CD4-positive, alpha-beta memory T cell (primary cell): ENCODE data around the gene CELF6. TPM values are rescaled to one million over a fixed set of nuclear protein-coding genes. Genes with fewer than 3 reads are reported as not detected.

ENCODE experiments used
- CTCF ChIA-PET: fragments of 350-600 bp; sonication (Branson Sonifier 250); formaldehyde crosslinking; loops from one replicate; lab custom pipeline; 2021; ENCODE audit warnings: inconsistent platforms; ENCODE audit not compliant: partially characterized antibody; lab: Charles Lee
- POLR2A ChIA-PET: fragments of 350-600 bp; sonication (Branson Sonifier 250); formaldehyde crosslinking; loops from one replicate; lab custom pipeline; 2021; ENCODE audit not compliant: partially characterized antibody; lab: Charles Lee
- DNase-seq, 5 donors: peaks; one replicate each; pipeline versions ENCODE4 v3.0.0 to v3.0.0-alpha.2; 2020 to 2022; ENCODE audit warnings: mixed read lengths in 1 of 5
- H3K27ac ChIP-seq: one replicate; pipeline ENCODE4 v1.7.0; 2013; ENCODE audit warnings: low read depth, low read length
- H3K27me3 ChIP-seq: 2 replicates; pipeline ENCODE4 v1.7.0; 2013; ENCODE audit warnings: mild to moderate bottlenecking, low read length, moderate library complexity; ENCODE audit not compliant: insufficient read depth
- H3K36me3 ChIP-seq: 2 replicates; pipeline ENCODE4 v1.7.0; 2013; ENCODE audit warnings: mild to moderate bottlenecking, low read length, moderate library complexity; ENCODE audit not compliant: insufficient read depth
- H3K4me1 ChIP-seq: 2 replicates; pipeline ENCODE4 v1.7.0; 2013; ENCODE audit warnings: mild to moderate bottlenecking, low read length, moderate library complexity; ENCODE audit not compliant: insufficient read depth
- H3K4me3 ChIP-seq, 2 donors: one replicate each; pipeline ENCODE4 v1.7.0; 2013; ENCODE audit warnings: low read length in 2 of 2, mild to moderate bottlenecking in 1 of 2
- H3K9me3 ChIP-seq, 2 donors: one replicate each; pipeline ENCODE4 v1.7.0; 2013; ENCODE audit warnings: low read length in 2 of 2, control low read depth in 1 of 2; ENCODE audit not compliant: control insufficient read depth in 1 of 2
- H3K27ac Mint-ChIP-seq, 7 donors: one replicate each; pipeline ENCODE4 v1.8.0; 2020 to 2021; ENCODE audit warnings: mixed read lengths in 7 of 7, mild to moderate bottlenecking in 6 of 7, inconsistent platforms in 3 of 7, moderate library complexity in 3 of 7
- H3K27me3 Mint-ChIP-seq, 2 donors: one replicate each; pipeline ENCODE4 v1.8.0; 2020 to 2021; ENCODE audit warnings: mixed read lengths in 2 of 2
- H3K36me3 Mint-ChIP-seq, 2 donors: one replicate each; pipeline ENCODE4 v1.8.0; 2020 to 2021; ENCODE audit warnings: mixed read lengths in 2 of 2, inconsistent platforms in 1 of 2, mild to moderate bottlenecking in 1 of 2
- H3K4me1 Mint-ChIP-seq, 4 donors: one replicate each; pipeline ENCODE4 v1.8.0; 2020 to 2021; ENCODE audit warnings: mixed read lengths in 4 of 4, mild to moderate bottlenecking in 1 of 4
- H3K4me3 Mint-ChIP-seq, 8 donors: one replicate each; pipeline ENCODE4 v1.8.0; 2020 to 2021; ENCODE audit warnings: mixed read lengths in 8 of 8, mild to moderate bottlenecking in 7 of 8, moderate library complexity in 6 of 8, inconsistent platforms in 3 of 8
- H3K9me3 Mint-ChIP-seq, 8 donors: one replicate each; pipeline ENCODE4 v1.8.0; 2020 to 2021; ENCODE audit warnings: mixed read lengths in 8 of 8, mild to moderate bottlenecking in 5 of 8, inconsistent platforms in 3 of 8, moderate library complexity in 1 of 8
- intact Hi-C: fragments of 100-400 bp; cut with micrococcal nuclease; formaldehyde crosslinking; loops from one replicate; pipeline ENCODE4 v1.15.1; 2023
- polyA plus RNA-seq, 2 donors: library from polyadenylated mRNA; unstranded; fragments of 300-500 nt; fragmentation: Illumina TruSeq; gene quantifications; one replicate each; pipeline ENCODE4 v1.2.3, GENCODE V29; 2021
- total RNA-seq, 2 experiments: library from RNA; stranded (reverse); gene quantifications; one replicate each; pipeline ENCODE4 v1.2.3, GENCODE V29; 2021

The CELF6 gene
- total and polyA plus RNA-seq, 4 experiments from 2014 or later, result 2.6 to 4.9 TPM; not detected in 2

DNA sequence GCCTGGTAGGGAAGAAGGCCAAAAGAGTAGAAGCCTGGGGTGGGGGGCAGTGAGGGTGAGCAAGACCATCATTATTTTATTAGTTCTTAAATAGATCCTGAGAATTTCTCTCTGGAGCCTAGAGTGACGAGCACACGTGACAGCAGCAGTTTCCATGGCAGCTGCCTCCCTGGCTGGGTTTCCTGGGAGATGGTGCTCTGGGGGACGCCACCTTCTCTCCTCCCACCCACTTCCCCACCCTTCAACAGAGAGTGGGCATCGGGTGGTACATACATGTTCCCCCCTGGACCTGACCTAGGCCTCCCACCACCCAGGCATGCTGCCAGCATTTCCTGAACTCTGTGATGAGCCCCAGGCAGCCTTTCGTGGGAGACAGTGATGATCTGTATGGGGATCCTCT is 12.9 kb downstream of the CELF6 start:
- Histone ChIP-seq H3K27ac (no peak overlapping the region), H3K36me3 (no peaks in the 10 kb centered on the region), H3K4me3 (no peak overlapping the region), H3K9me3 (no peaks in the 10 kb centered on the region), H3K27me3 (no peaks in the 10 kb centered on the region), H3K4me1 (peaks cover 5% of the 10 kb centered on the region)
- Mint-ChIP-seq H3K27me3 (no peaks in the 10 kb centered on the region), H3K4me3 (no peak overlapping the region), H3K27ac (peak overlapping the region; percentile 59 to 94 (median 90)), H3K36me3 (peaks cover 0 to 6% of the 10 kb centered on the region in 2 donors), H3K4me1 (peaks cover 6 to 9% (median 7%) of the 10 kb centered on the region in 4 donors), H3K9me3 (no peaks in the 10 kb centered on the region)
- no peak for DNase-seq
- CTCF ChIA-PET, result no interaction called here
- POLR2A ChIA-PET, result no interaction called here
- intact Hi-C loops, result no loop called here

- peaks cover 6 to 9% (median 7%) of the 10 kb centered on the region in 4 donors for H3K4me1 Mint-ChIP-seq
- H3K27ac ChIP-seq, result no peak overlapping the region
- peak; percentile 71 to 83 (median 78) for DNase-seq
- H3K9me3 Mint-ChIP-seq, result no peaks in the 10 kb centered on the region
- H3K36me3 ChIP-seq, result no peaks in the 10 kb centered on the region
- H3K27ac Mint-ChIP-seq, result peak overlapping the region; percentile 59 to 94 (median 90)
- H3K27me3 Mint-ChIP-seq, result no peaks in the 10 kb centered on the region
- intact Hi-C loops, result no loop called here
- ChIA-PET CTCF (interaction anchor here (0.8 kb wide), 1 partner anchor 8 kb away, joined by 3 read pairs; no protein-coding TSS in a partner anchor), POLR2A (interaction anchor here (1.2 kb wide), 1 partner anchor 167 kb away, joined by 5 read pairs; the partner anchor contains the start of gene ARIH1)
- H3K9me3 ChIP-seq, result no peaks in the 10 kb centered on the region
- H3K4me1 ChIP-seq, result peaks cover 5% of the 10 kb centered on the region
- peak overlapping the region in 2 of 8 donors; percentile 25 to 37 for H3K4me3 Mint-ChIP-seq
- no peak overlapping the region for H3K4me3 ChIP-seq
- peaks cover 0 to 6% of the 10 kb centered on the region in 2 donors for H3K36me3 Mint-ChIP-seq
- no peaks in the 10 kb centered on the region for H3K27me3 ChIP-seq
Observed at GRCh38 chr15:72306211-72306785, 13.7 kb downstream of the CELF6 start.

GRCh38 chr15:72304596-72304995 is 15.4 kb downstream of the CELF6 start:
- H3K27ac ChIP-seq, result no peak overlapping the region
- intact Hi-C loops, result no loop called here
- ChIA-PET POLR2A (no interaction called here), CTCF (interaction anchor here (0.9 to 1.3 kb wide), 2 partner anchors 8 to 9 kb away, joined by 3 to 5 read pairs; no protein-coding TSS in a partner anchor)
- no peak overlapping the region for H3K4me3 ChIP-seq
- peak overlapping the region in 1 of 7 donors; percentile 35 for H3K27ac Mint-ChIP-seq
- H3K27me3 ChIP-seq, result no peaks in the 10 kb centered on the region
- H3K9me3 Mint-ChIP-seq, result no peaks in the 10 kb centered on the region
- H3K4me1 Mint-ChIP-seq, result peaks cover 6 to 9% (median 7%) of the 10 kb centered on the region in 4 donors
- no peak overlapping the region for H3K4me3 Mint-ChIP-seq
- H3K36me3 Mint-ChIP-seq, result peaks cover 0 to 6% of the 10 kb centered on the region in 2 donors
- peaks cover 5% of the 10 kb centered on the region for H3K4me1 ChIP-seq
- DNase-seq, result no peak
- no peaks in the 10 kb centered on the region for H3K9me3 ChIP-seq
- H3K27me3 Mint-ChIP-seq, result no peaks in the 10 kb centered on the region
- H3K36me3 ChIP-seq, result no peaks in the 10 kb centered on the region

DNA sequence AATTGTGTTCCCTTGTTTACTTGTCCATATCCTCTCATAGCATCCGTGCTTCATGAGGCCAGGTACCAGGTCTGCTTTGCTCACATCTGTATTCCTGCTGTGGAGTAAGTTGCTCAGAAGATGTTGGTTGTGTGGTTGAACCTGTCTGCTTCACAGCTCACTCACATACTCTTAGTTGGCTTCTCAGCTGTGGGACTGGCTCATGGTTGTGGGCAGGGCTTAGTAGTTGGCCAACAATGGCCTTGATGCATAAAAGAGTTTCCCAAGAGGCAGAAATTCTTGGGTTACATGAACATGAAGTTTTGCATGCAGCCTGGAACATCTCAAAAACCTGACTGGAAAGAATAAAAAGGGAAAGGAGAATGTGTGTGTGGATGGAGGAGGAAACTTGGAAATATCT is 17.0 kb downstream of the CELF6 start:
- peaks cover 5% of the 10 kb centered on the region for H3K4me1 ChIP-seq
- Mint-ChIP-seq H3K27ac (peak overlapping the region in 3 of 7 donors; percentile 33 to 80 (median 52)), H3K9me3 (no peaks in the 10 kb centered on the region), H3K27me3 (no peaks in the 10 kb centered on the region), H3K36me3 (peaks cover 0 to 6% of the 10 kb centered on the region in 2 donors), H3K4me3 (no peak overlapping the region), H3K4me1 (peaks cover 6 to 9% (median 7%) of the 10 kb centered on the region in 4 donors)
- intact Hi-C loops, result no loop called here
- H3K27ac ChIP-seq, result no peak overlapping the region
- H3K9me3 ChIP-seq, result no peaks in the 10 kb centered on the region
- ChIA-PET POLR2A (no interaction called here), CTCF (interaction anchor here (1.5 kb wide), 1 partner anchor 10 kb away, joined by 4 read pairs; no protein-coding TSS in a partner anchor)
- H3K27me3 ChIP-seq, result no peaks in the 10 kb centered on the region
- no peak for DNase-seq
- H3K36me3 ChIP-seq, result no peaks in the 10 kb centered on the region
- no peak overlapping the region for H3K4me3 ChIP-seq

DNA sequence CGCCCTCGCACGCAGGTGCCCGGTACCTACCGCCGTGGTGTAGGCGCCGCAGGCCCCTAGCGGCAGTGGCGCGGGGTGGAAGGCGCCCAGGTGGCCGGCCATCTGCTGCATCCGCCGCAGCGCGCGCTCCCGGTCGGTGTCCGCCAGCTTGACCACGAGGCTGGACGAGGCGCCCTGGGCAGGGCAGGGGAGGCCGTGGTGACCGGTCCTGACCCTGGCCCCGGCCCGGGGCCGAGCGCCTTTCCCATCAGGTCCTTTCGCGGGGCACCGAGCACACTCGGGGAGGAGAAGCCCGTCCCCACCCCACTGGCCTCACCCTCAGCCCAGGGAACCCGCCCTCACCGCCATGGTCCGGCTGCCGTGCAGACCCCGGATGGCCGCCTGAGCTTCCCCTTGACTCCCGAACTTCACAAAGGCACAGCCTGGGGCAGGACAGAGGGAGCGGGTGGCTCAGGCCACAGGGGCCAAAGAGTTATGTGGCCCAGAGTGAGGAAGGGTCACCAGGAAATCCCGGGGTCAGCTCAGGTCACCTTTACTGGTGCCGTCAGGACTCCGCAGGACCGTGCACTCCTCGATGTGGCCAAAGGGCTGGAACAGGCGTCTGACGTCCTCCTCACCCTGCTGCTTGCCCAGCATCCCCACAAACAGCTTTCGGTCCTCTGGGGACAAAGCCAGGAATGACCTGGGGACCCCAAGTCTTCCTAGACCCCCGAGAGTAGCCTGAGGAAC is 30.2 kb downstream of the CELF6 start:
- Histone ChIP-seq H3K27ac (no peak overlapping the region), H3K27me3 (no peaks in the 10 kb centered on the region), H3K4me3 (no peak overlapping the region), H3K36me3 (no peaks in the 10 kb centered on the region), H3K9me3 (no peaks in the 10 kb centered on the region), H3K4me1 (no peaks in the 10 kb centered on the region)
- no peaks in the 10 kb centered on the region for H3K9me3 Mint-ChIP-seq
- intact Hi-C loops, result no loop called here
- CTCF ChIA-PET, result interaction anchor here (1.0 kb wide), 1 partner anchor 11 kb away, joined by 3 read pairs; no protein-coding TSS in a partner anchor
- no peak overlapping the region for H3K4me3 Mint-ChIP-seq
- H3K4me1 Mint-ChIP-seq, result no peaks in the 10 kb centered on the region
- peaks cover 0 to 5% of the 10 kb centered on the region in 2 donors for H3K36me3 Mint-ChIP-seq
- no peak overlapping the region for H3K27ac Mint-ChIP-seq
- no peaks in the 10 kb centered on the region for H3K27me3 Mint-ChIP-seq
- POLR2A ChIA-PET, result no interaction called here
- DNase-seq, result no peak

DNA sequence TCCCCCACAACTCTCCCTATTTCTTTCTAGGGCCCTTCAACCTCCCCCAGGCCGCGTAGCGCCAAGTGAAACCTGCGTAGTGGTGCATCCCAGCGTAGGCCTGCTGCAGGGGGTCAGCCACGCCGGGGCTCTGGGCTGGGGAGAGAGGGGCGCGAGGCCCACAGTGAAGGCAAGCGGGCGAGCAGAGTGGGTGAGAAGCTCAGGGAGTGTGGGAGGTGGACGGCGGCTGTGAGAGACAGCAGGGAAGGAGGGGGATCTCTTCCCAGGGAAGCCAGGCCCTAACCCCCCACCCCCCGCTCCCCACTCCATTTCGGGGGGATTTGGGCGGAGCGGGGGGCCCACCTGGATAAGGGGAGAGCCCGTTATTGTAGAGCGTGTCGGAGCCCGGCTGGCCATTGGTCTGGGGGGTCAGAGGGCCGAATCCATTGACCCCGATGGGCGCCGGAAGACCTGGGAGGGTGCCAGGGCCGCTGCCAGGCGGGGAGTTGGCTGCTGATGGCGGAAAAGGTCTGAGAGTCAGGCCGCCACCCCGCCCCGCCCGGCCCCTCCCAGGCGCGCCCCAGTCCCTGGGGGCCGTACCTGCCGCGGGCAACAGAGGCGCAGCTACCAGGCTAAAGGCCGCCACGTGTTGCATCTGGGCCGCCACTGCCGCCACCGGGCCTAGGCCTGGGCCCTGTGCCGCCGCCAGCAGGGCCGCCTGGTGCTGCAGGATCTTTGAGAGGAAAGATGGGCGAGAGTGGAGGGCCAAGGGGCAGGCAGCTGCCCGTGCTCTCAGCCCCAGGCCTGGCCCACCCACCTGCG is 31.0 kb downstream of the CELF6 start:
- H3K36me3 ChIP-seq, result no peaks in the 10 kb centered on the region
- H3K4me3 ChIP-seq, result no peak overlapping the region
- H3K9me3 ChIP-seq, result no peaks in the 10 kb centered on the region
- H3K4me3 Mint-ChIP-seq, result no peak overlapping the region
- no peaks in the 10 kb centered on the region for H3K27me3 ChIP-seq
- intact Hi-C loops, result no loop called here
- no peak overlapping the region for H3K27ac ChIP-seq
- no peaks in the 10 kb centered on the region for H3K27me3 Mint-ChIP-seq
- ChIA-PET POLR2A (no interaction called here), CTCF (interaction anchor here (1.6 to 7.3 kb wide), 2 partner anchors 10 to 89 kb away, joined by 6 to 82 read pairs; partner anchors contain the start of gene GRAMD2A)
- H3K36me3 Mint-ChIP-seq, result peaks cover 0 to under 1% of the 10 kb centered on the region in 2 donors
- H3K4me1 ChIP-seq, result no peaks in the 10 kb centered on the region
- H3K4me1 Mint-ChIP-seq, result no peaks in the 10 kb centered on the region
- no peak overlapping the region for H3K27ac Mint-ChIP-seq
- no peak for DNase-seq
- no peaks in the 10 kb centered on the region for H3K9me3 Mint-ChIP-seq
